GM18498 (cell line): Measurements from ENCODE around the gene SLC22A15.
"Not testable (repeated sequence)": the region's sequence is repeated elsewhere in the genome, so short reads cannot be mapped to it uniquely, and the experiment has no call there.

Source experiments
- ATAC-seq: cut with Tn5 transposase; IDR thresholded peaks from one replicate; pipeline ENCODE4 v1.9.1; 2021; ENCODE audit warnings: mild to moderate bottlenecking, moderate library complexity; ENCODE audit not compliant: unreplicated experiment

Gene SLC22A15

GRCh38 chr1:115976062-115976920 lies at the start of gene SLC22A15:
Gene SLC22A15 (plus strand): TSS chr1:115976513. CDS start chr1:115976628, 115 bp downstream.
- peak; percentile 90 for ATAC-seq

- no peak for ATAC-seq
Observed at GRCh38 chr1:115927971-115928370, 48.3 kb upstream of the SLC22A15 start.

GRCh38 chr1:115929881-115930280 lies 46.4 kb upstream of the SLC22A15 start:
- ATAC-seq = no peak

- ATAC-seq = no peak
Observed at GRCh38 chr1:115933625-115934024, 42.7 kb upstream of the SLC22A15 start.

- ATAC-seq = no peak
Observed at GRCh38 chr1:115939455-115939854, 36.9 kb upstream of the SLC22A15 start.

GRCh38 chr1:115946116-115946515 lies 30.2 kb upstream of the SLC22A15 start:
- ATAC-seq = no peak

GRCh38 chr1:115949156-115949555 lies 27.2 kb upstream of the SLC22A15 start:
- no peak for ATAC-seq

- no peak for ATAC-seq
Observed at GRCh38 chr1:115951560-115951959, 24.8 kb upstream of the SLC22A15 start.

- ATAC-seq = no peak
Observed at GRCh38 chr1:115952547-115952946, 23.8 kb upstream of the SLC22A15 start.

- no peak for ATAC-seq
Observed at GRCh38 chr1:115953180-115953579, 23.1 kb upstream of the SLC22A15 start.

GRCh38 chr1:115954684-115955083 lies 21.6 kb upstream of the SLC22A15 start:
- ATAC-seq = no peak

- ATAC-seq = no peak
Observed at GRCh38 chr1:115955228-115955627, 21.1 kb upstream of the SLC22A15 start.

- ATAC-seq = no peak
Observed at GRCh38 chr1:115958866-115959265, 17.4 kb upstream of the SLC22A15 start.

- no peak for ATAC-seq
Observed at GRCh38 chr1:115969509-115969908, 6.8 kb upstream of the SLC22A15 start.

GRCh38 chr1:115971778-115972177 lies 4.5 kb upstream of the SLC22A15 start:
- ATAC-seq = not testable (repeated sequence)

GRCh38 chr1:115973154-115973553 lies 3.2 kb upstream of the SLC22A15 start:
- no peak for ATAC-seq

GRCh38 chr1:115975569-115976061 lies 698 bp upstream of the SLC22A15 start:
- ATAC-seq = no peak

GRCh38 chr1:115976921-115977498 lies 697 bp downstream of the SLC22A15 start:
- ATAC-seq = no peak

GRCh38 chr1:115977499-115978258 lies 1.4 kb downstream of the SLC22A15 start:
- ATAC-seq = no peak

GRCh38 chr1:115978292-115978941 lies 2.1 kb downstream of the SLC22A15 start:
- no peak for ATAC-seq

GRCh38 chr1:115980156-115980555 lies 3.8 kb downstream of the SLC22A15 start:
- no peak for ATAC-seq
